ENCODE measurements around the gene OPN3.

DNA sequence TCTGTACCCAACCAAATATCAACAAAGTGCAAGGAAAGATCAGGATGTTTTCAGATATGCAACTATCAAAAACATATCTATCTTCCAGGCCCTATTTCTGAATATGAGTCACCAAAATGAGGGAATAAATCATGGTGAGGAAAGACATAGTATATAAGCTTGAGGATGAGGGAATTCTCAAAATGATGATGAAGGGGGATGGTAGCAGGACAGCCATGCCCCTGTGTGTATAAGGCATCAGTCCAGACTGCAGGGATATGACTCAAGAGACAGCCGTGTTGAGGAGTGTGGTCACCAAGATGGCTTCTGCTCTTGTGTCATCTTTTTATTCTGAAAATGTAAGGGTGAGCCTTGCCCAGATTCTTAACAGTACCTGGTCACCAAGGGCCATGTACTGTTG is 7.5 kb upstream of the OPN3 start:
- TF ChIP-seq TAF1 (conservative IDR thresholded peaks at IDR 0.05) (no peak), JUND (IDR thresholded peaks at IDR 0.05) (no peak), FOXA1 (IDR thresholded peaks at IDR 0.05) (no peak), SP1 (IDR thresholded peaks at IDR 0.05) (no peak), RAD21 (IDR thresholded peaks at IDR 0.05) (no peak), GABPA (IDR thresholded peaks at IDR 0.05 in 1 of 2, conservative IDR thresholded peaks at IDR 0.05 in 1 of 2) (no peak), YY1 (IDR thresholded peaks at IDR 0.05) (no peak)
- TF ChIP-seq, protein P1, sequence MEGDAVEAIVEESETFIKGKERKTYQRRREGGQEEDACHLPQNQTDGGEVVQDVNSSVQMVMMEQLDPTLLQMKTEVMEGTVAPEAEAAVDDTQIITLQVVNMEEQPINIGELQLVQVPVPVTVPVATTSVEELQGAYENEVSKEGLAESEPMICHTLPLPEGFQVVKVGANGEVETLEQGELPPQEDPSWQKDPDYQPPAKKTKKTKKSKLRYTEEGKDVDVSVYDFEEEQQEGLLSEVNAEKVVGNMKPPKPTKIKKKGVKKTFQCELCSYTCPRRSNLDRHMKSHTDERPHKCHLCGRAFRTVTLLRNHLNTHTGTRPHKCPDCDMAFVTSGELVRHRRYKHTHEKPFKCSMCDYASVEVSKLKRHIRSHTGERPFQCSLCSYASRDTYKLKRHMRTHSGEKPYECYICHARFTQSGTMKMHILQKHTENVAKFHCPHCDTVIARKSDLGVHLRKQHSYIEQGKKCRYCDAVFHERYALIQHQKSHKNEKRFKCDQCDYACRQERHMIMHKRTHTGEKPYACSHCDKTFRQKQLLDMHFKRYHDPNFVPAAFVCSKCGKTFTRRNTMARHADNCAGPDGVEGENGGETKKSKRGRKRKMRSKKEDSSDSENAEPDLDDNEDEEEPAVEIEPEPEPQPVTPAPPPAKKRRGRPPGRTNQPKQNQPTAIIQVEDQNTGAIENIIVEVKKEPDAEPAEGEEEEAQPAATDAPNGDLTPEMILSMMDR (IDR thresholded peaks at IDR 0.05; ENCODE audit: low read depth, low read length, missing input control), result no peak
- TF ChIP-seq, protein P2, sequence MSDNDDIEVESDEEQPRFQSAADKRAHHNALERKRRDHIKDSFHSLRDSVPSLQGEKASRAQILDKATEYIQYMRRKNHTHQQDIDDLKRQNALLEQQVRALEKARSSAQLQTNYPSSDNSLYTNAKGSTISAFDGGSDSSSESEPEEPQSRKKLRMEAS (IDR thresholded peaks at IDR 0.05), result no peak
- TF ChIP-seq, protein P3, sequence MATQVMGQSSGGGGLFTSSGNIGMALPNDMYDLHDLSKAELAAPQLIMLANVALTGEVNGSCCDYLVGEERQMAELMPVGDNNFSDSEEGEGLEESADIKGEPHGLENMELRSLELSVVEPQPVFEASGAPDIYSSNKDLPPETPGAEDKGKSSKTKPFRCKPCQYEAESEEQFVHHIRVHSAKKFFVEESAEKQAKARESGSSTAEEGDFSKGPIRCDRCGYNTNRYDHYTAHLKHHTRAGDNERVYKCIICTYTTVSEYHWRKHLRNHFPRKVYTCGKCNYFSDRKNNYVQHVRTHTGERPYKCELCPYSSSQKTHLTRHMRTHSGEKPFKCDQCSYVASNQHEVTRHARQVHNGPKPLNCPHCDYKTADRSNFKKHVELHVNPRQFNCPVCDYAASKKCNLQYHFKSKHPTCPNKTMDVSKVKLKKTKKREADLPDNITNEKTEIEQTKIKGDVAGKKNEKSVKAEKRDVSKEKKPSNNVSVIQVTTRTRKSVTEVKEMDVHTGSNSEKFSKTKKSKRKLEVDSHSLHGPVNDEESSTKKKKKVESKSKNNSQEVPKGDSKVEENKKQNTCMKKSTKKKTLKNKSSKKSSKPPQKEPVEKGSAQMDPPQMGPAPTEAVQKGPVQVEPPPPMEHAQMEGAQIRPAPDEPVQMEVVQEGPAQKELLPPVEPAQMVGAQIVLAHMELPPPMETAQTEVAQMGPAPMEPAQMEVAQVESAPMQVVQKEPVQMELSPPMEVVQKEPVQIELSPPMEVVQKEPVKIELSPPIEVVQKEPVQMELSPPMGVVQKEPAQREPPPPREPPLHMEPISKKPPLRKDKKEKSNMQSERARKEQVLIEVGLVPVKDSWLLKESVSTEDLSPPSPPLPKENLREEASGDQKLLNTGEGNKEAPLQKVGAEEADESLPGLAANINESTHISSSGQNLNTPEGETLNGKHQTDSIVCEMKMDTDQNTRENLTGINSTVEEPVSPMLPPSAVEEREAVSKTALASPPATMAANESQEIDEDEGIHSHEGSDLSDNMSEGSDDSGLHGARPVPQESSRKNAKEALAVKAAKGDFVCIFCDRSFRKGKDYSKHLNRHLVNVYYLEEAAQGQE (IDR thresholded peaks at IDR 0.05), result no peak
